GM12891 (cell line): ENCODE results near the gene GPLD1.

ENCODE experiments used
- POLR2A ChIP-seq: IDR thresholded peaks from 2 replicates; pipeline ENCODE4 v1.6.1; 2011; ENCODE audit warnings: low read depth, low read length, control low read depth
- POLR2AphosphoS5 ChIP-seq: IDR thresholded peaks from 2 replicates; pipeline ENCODE4 v1.6.1; 2011; ENCODE audit warnings: low read depth, low read length, control low read depth
- SPI1 ChIP-seq: IDR thresholded peaks from 2 replicates; pipeline ENCODE4 v1.6.1; 2011; ENCODE audit warnings: low read depth, low read length, control low read depth
- TAF1 ChIP-seq: IDR thresholded peaks from 2 replicates; pipeline ENCODE4 v1.6.1; 2011; ENCODE audit warnings: low read depth, low read length, control low read depth

DNA sequence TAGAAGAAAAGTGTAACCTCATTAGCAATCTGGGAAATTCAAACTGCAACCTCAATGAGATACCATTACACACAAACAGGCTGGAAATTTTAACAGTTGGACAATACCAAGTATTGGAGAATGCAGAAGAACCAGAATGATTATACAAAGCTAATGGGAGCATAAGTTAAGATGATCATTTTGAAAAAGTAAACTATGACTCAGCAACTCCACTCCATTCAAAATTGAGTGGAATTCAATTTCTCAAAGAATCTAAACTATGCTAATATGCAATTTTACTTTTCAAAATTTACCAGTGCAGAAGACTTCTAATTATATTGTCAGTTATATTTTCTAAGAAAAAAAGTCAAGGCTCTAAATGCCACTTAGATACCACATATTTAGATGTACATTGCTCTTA, 17.2 kb downstream of the GPLD1 start:
- TF ChIP-seq POLR2A (no peak), TAF1 (no peak), POLR2AphosphoS5 (no peak), SPI1 (no peak)
